HepG2 (cell line): Measurements from ENCODE around the gene MRPL27. TPM values are rescaled to one million over a fixed set of nuclear protein-coding genes. Genes with fewer than 3 reads are reported as not detected.

Source experiments
- AKAP8 ChIP-seq: sonication (generic); formaldehyde crosslinking; IDR thresholded peaks from 2 replicates; pipeline ENCODE4 v1.5.1; 2020; ENCODE audit warnings: mild to moderate bottlenecking, missing genetic modification reagents
- CENPX ChIP-seq: sonication (generic); formaldehyde crosslinking; IDR thresholded peaks from 2 replicates; pipeline ENCODE4 v1.9.0; 2021; ENCODE audit warnings: mild to moderate bottlenecking, missing genetic modification reagents, moderate library complexity
- HNF4A ChIP-seq: sonication (generic); formaldehyde crosslinking; IDR thresholded peaks from 2 replicates; pipeline ENCODE4 v1.4.0; 2020; ENCODE audit warnings: missing genetic modification reagents
- KMT2B ChIP-seq: IDR thresholded peaks from 2 replicates; pipeline ENCODE4 v1.6.1; 2016; ENCODE audit warnings: missing genetic modification reagents, missing compliant biosample characterization
- MIER2 ChIP-seq: IDR thresholded peaks from 2 replicates; pipeline ENCODE4 v1.6.1; 2016; ENCODE audit warnings: missing biosample characterization, missing genetic modification reagents
- NCOA2 ChIP-seq: sonication (generic); formaldehyde crosslinking; IDR thresholded peaks from 2 replicates; pipeline ENCODE4 v1.8.0; 2022; ENCODE audit warnings: inconsistent platforms
- NR2F6 ChIP-seq, 2 experiments: IDR thresholded peaks; 2 replicates each; pipeline ENCODE4 v1.6.1; 2016; ENCODE audit warnings: antibody characterized with exemption in 1 of 2, mild to moderate bottlenecking in 1 of 2
- SCMH1 ChIP-seq: sonication (generic); formaldehyde crosslinking; IDR thresholded peaks from 2 replicates; pipeline ENCODE4 v1.9.0; 2021; ENCODE audit warnings: missing genetic modification reagents, mild to moderate bottlenecking, borderline replicate concordance
- TBX2 ChIP-seq: sonication (generic); formaldehyde crosslinking; IDR thresholded peaks from 2 replicates; pipeline ENCODE4 v1.5.0; 2020; ENCODE audit warnings: missing genetic modification reagents, mild to moderate bottlenecking, borderline replicate concordance
- TCF7 ChIP-seq: sonication (generic); IDR thresholded peaks from 2 replicates; pipeline ENCODE4 v1.6.1; 2016; ENCODE audit warnings: antibody characterized with exemption, low read depth
- TEAD2 ChIP-seq: sonication (generic); formaldehyde crosslinking; IDR thresholded peaks from 2 replicates; pipeline ENCODE4 v1.9.0; 2021; ENCODE audit warnings: missing genetic modification reagents
- TMF1 ChIP-seq: sonication (generic); formaldehyde crosslinking; IDR thresholded peaks from 2 replicates; pipeline ENCODE4 v1.8.1; 2022; ENCODE audit warnings: low read depth, missing genetic modification reagents
- ZMYM3 ChIP-seq: sonication (generic); formaldehyde crosslinking; IDR thresholded peaks from 2 replicates; pipeline ENCODE4 v1.5.1; 2020; ENCODE audit warnings: mild to moderate bottlenecking, missing genetic modification reagents
- ZNF142 ChIP-seq: sonication (generic); formaldehyde crosslinking; IDR thresholded peaks from 2 replicates; pipeline ENCODE4 v1.4.0; 2020; ENCODE audit warnings: missing genetic modification reagents
- ZNF235 ChIP-seq: sonication (generic); formaldehyde crosslinking; IDR thresholded peaks from 2 replicates; pipeline ENCODE4 v1.8.1; 2023; ENCODE audit warnings: mild to moderate bottlenecking, missing genetic modification reagents, borderline replicate concordance
- ZNF337 ChIP-seq: sonication (generic); formaldehyde crosslinking; IDR thresholded peaks from 2 replicates; pipeline ENCODE4 v1.5.1; 2020; ENCODE audit warnings: missing genetic modification reagents, low read depth, mild to moderate bottlenecking, borderline replicate concordance
- ZNF44 ChIP-seq: sonication (generic); formaldehyde crosslinking; IDR thresholded peaks from 2 replicates; pipeline ENCODE4 v1.5.1; 2020; ENCODE audit warnings: mild to moderate bottlenecking, missing genetic modification reagents
- ZNF557 ChIP-seq: sonication (generic); formaldehyde crosslinking; IDR thresholded peaks from 2 replicates; pipeline ENCODE4 v1.4.0; 2020; ENCODE audit warnings: missing genetic modification reagents
- ZNF558 ChIP-seq: sonication (generic); formaldehyde crosslinking; IDR thresholded peaks from 2 replicates; pipeline ENCODE4 v1.9.0; 2022; ENCODE audit warnings: mild to moderate bottlenecking, missing genetic modification reagents, borderline replicate concordance
- ZNF674 ChIP-seq: sonication (generic); formaldehyde crosslinking; IDR thresholded peaks from 2 replicates; pipeline ENCODE4 v1.5.0; 2020; ENCODE audit warnings: low read depth, mild to moderate bottlenecking, missing genetic modification reagents
- ZNF7 ChIP-seq: IDR thresholded peaks from 2 replicates; pipeline ENCODE4 v1.6.1; 2016; ENCODE audit warnings: missing biosample characterization, missing genetic modification reagents
- ZNF782 ChIP-seq: sonication (generic); formaldehyde crosslinking; IDR thresholded peaks from 2 replicates; pipeline ENCODE4 v1.4.0; 2020; ENCODE audit warnings: missing genetic modification reagents, mild to moderate bottlenecking, borderline replicate concordance
- polyA plus RNA-seq, 8 experiments: library from polyadenylated mRNA; depleted of rRNA in 3 of 8; stranded (reverse) in 7 of 8; unstranded in 1 of 8; fragments of >200 nt; fragmentation: Illumina TruSeq in 4 of 8; extraction: Trizol in 4 of 8; gene quantifications; 2 replicates each; pipeline versions ENCODE4 v1.2.1 to v1.2.3, GENCODE V29; 2011 to 2016; ENCODE audit warnings: low read depth in 4 of 8, missing spikeins in 1 of 8, mixed read lengths in 1 of 8; ENCODE audit not compliant: insufficient read depth in 1 of 8
- total RNA-seq, 5 experiments: library from RNA; depleted of rRNA; stranded (reverse); fragments of >200 nt; fragmentation: Illumina TruSeq; extraction: Trizol; gene quantifications; 2 replicates each; pipeline ENCODE4 v1.2.3, GENCODE V29; 2016; ENCODE audit warnings: low read depth in 1 of 5
- TF ChIP-seq, protein P1 (sequence below): sonication (generic); formaldehyde crosslinking; IDR thresholded peaks from 2 replicates; pipeline ENCODE4 v1.4.0; 2020; ENCODE audit warnings: missing genetic modification reagents
- TF ChIP-seq, protein P2 (sequence below): sonication (generic); formaldehyde crosslinking; IDR thresholded peaks from 2 replicates; pipeline ENCODE4 v1.4.0; 2020; ENCODE audit warnings: mild to moderate bottlenecking, missing genetic modification reagents

The MRPL27 gene
- total and polyA plus RNA-seq, 2 of the 13 experiments (the other 11 are each of a cell fraction or from before 2014, with no cell fraction given), result 137 to 217 TPM

GRCh38 chr17:50346313-50347116, 26.5 kb downstream of the MRPL27 start (continued):
- TF ChIP-seq, protein P1, sequence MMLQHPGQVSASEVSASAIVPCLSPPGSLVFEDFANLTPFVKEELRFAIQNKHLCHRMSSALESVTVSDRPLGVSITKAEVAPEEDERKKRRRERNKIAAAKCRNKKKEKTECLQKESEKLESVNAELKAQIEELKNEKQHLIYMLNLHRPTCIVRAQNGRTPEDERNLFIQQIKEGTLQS (CRISPR knock-in tag), result no peak
- TF ChIP-seq NCOA2 (CRISPR knock-in tag) (0 out of 2 replicates have a peak, but pooled peaks have one; percentile 12), AKAP8 (no peak), ZNF782 (CRISPR knock-in tag) (0 out of 2 replicates have a peak, but pooled peaks have one; percentile 34), ZNF557 (CRISPR knock-in tag) (no peak), SCMH1 (no peak), ZMYM3 (CRISPR knock-in tag) (no peak), ZNF558 (0 out of 2 replicates have a peak, but pooled peaks have one; percentile 7), TBX2 (CRISPR knock-in tag) (peak; percentile 55; the same call in 1 of the 2 replicates), NR2F6 (IDR thresholded peaks at IDR 0.05) (no peak), NR2F6 (CRISPR knock-in tag; IDR thresholded peaks at IDR 0.05) (no peak), TCF7 (no peak), KMT2B (CRISPR knock-in tag) (peak; percentile 51; the same call in 1 of the 2 replicates), CENPX (CRISPR knock-in tag) (no peak), MIER2 (CRISPR knock-in tag) (no peak), ZNF337 (no peak), TEAD2 (CRISPR knock-in tag) (no peak), HNF4A (CRISPR knock-in tag) (0 out of 2 replicates have a peak, but pooled peaks have one; percentile 6), ZNF7 (CRISPR knock-in tag) (no peak), ZNF674 (CRISPR knock-in tag) (peak; percentile 47; the same call in 1 of the 2 replicates), ZNF44 (CRISPR knock-in tag) (no peak), ZNF235 (CRISPR knock-in tag) (no peak; the same call in 1 of the 2 replicates), TMF1 (CRISPR knock-in tag) (no peak), ZNF142 (no peak)
- TF ChIP-seq, protein P2, sequence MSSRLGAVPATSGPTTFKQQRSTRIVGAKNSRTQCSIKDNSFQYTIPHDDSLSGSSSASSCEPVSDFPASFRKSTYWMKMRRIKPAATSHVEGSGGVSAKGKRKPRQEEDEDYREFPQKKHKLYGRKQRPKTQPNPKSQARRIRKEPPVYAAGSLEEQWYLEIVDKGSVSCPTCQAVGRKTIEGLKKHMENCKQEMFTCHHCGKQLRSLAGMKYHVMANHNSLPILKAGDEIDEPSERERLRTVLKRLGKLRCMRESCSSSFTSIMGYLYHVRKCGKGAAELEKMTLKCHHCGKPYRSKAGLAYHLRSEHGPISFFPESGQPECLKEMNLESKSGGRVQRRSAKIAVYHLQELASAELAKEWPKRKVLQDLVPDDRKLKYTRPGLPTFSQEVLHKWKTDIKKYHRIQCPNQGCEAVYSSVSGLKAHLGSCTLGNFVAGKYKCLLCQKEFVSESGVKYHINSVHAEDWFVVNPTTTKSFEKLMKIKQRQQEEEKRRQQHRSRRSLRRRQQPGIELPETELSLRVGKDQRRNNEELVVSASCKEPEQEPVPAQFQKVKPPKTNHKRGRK (CRISPR knock-in tag), result no peak
